ENCODE measurements around the gene CAMK1D.

The CAMK1D gene

GRCh38 chr10:12783293-12783692 lies 433.9 kb downstream of the CAMK1D start:
- TF ChIP-seq CTCF (IDR thresholded peaks at IDR 0.05; ENCODE audit: low read depth, low read length) = no peak
- DNase-seq (ENCODE audit: extremely low read depth, low read depth) = no peak

GRCh38 chr10:12784646-12785045 lies 435.3 kb downstream of the CAMK1D start:
- no peak for TF ChIP-seq CTCF (IDR thresholded peaks at IDR 0.05; ENCODE audit: low read depth, low read length)
- no peak for DNase-seq (ENCODE audit: extremely low read depth, low read depth)

GRCh38 chr10:12785415-12785831 lies 436.1 kb downstream of the CAMK1D start:
- no peak for DNase-seq (ENCODE audit: extremely low read depth, low read depth)
- no peak for TF ChIP-seq CTCF (IDR thresholded peaks at IDR 0.05; ENCODE audit: low read depth, low read length)

- DNase-seq (ENCODE audit: extremely low read depth, low read depth) = no peak
- TF ChIP-seq CTCF (IDR thresholded peaks at IDR 0.05; ENCODE audit: low read depth, low read length) = no peak
Observed at GRCh38 chr10:12787297-12787696, 437.9 kb downstream of the CAMK1D start.

- DNase-seq (ENCODE audit: extremely low read depth, low read depth) = no peak
- TF ChIP-seq CTCF (IDR thresholded peaks at IDR 0.05; ENCODE audit: low read depth, low read length) = no peak
Observed at GRCh38 chr10:12788277-12788676, 438.9 kb downstream of the CAMK1D start.

- DNase-seq (ENCODE audit: extremely low read depth, low read depth) = no peak
- no peak for TF ChIP-seq CTCF (IDR thresholded peaks at IDR 0.05; ENCODE audit: low read depth, low read length)
Observed at GRCh38 chr10:12790270-12790669, 440.9 kb downstream of the CAMK1D start.

GRCh38 chr10:12791728-12792127 lies 442.4 kb downstream of the CAMK1D start:
- no peak for TF ChIP-seq CTCF (IDR thresholded peaks at IDR 0.05; ENCODE audit: low read depth, low read length)
- no peak for DNase-seq (ENCODE audit: extremely low read depth, low read depth)

Data from AG09319 (cell line).